ENCODE measurements around the gene CLEC7A.

Gene CLEC7A

DNA sequence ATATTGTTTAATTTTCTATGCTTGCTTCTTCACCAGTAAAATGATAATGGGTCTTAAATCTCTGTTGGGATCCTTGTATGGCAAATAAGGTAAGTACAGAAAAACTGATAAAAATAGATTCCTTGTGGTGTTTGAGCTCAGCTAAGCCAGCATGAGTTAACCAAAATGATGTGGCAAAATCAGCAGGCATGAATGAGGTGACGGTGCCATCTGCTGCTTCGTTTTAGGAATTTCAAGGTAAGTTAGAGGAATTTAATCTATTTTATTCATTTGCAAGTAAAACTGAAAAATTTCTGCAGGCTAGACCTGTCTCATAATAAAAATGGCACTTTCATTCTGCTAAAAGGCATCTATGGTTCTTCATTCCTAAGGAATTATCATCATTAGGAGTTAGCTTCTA lies 10.0 kb upstream of the CLEC7A start:
- Histone ChIP-seq H3K79me2 (ENCODE audit: control insufficient read depth, insufficient read depth, low read length, poor library complexity) (no peaks in the 10 kb centered on the region), H3K9ac (ENCODE audit: low read length) (no peak overlapping the region)

DNA sequence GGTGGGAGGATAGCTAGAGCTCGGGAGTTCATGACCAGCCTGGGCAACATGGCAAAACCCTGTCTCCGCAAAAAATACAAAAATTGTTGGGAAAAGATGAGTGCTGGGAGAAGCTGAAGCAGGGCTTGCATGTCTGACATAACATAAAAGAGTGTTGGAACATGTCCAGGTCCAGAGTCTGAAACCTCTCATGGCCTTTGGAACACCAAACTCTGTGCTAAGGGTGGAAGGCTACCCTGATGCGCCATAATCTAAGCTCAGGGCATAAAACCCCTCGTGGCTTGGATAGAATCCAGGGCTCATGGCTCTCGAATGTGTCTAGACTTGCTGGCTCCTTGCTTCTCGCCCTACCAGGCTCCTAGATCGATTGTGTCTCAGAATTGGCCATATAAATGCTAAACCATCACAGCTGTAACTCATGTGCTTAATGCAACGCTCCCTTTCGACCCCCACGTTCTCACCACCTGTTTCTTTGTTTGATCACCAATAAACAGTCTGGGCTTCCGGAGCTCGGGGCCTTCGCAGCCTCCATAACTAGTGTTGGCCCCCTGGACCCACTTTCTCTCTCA lies 6.7 kb upstream of the CLEC7A start:
- H3K18ac ChIP-seq (ENCODE audit: low read length): no peak overlapping the region
- H3K14ac ChIP-seq (ENCODE audit: low read length): no peak overlapping the region
- H2BK5ac ChIP-seq (ENCODE audit: low read depth, low read length, poor library complexity): no peak overlapping the region
- no peak overlapping the region for H2BK120ac ChIP-seq (ENCODE audit: insufficient read depth, low read length, poor library complexity)
- no peak overlapping the region for H3K23ac ChIP-seq (ENCODE audit: low read length)
- no peak overlapping the region for H4K8ac ChIP-seq (ENCODE audit: low read depth, low read length)
- H3K79me2 ChIP-seq (ENCODE audit: control insufficient read depth, insufficient read depth, low read length, poor library complexity): no peaks in the 10 kb centered on the region
- H2BK12ac ChIP-seq (ENCODE audit: low read length): no peak overlapping the region
- H3K36me3 ChIP-seq (ENCODE audit: control insufficient read depth in 1 of 2, insufficient read depth in 2 of 2, low read length in 2 of 2): peaks cover 0 to 2% of the 10 kb centered on the region in 2 experiments
- H3K4me2 ChIP-seq (ENCODE audit: low read length): no peak overlapping the region
- no peak overlapping the region for H3K4me3 ChIP-seq (ENCODE audit: low read depth, low read length)
- H3K27me3 ChIP-seq (ENCODE audit: insufficient read depth, low read length): no peaks in the 10 kb centered on the region
- no peak overlapping the region for H2AK5ac ChIP-seq (ENCODE audit: low read length)
- WGBS (ENCODE audit: extremely low coverage, insufficient coverage, insufficient read length): no CpG with 5 or more reads among the region's 13 CpGs
- no peak overlapping the region for H3K4ac ChIP-seq (ENCODE audit: low read depth, low read length)
- peaks cover 2% of the 10 kb centered on the region for H3K79me1 ChIP-seq (ENCODE audit: low read length)
- H3K9me3 ChIP-seq (ENCODE audit: insufficient read depth, low read depth, low read length): no peaks in the 10 kb centered on the region
- no peak overlapping the region for H2AFZ ChIP-seq (ENCODE audit: insufficient read depth, low read length, poor library complexity)
- no peaks in the 10 kb centered on the region for H3K4me1 ChIP-seq (ENCODE audit: control insufficient read depth in 1 of 2, insufficient read depth in 2 of 2, low read length in 2 of 2)
- no peak for DNase-seq
- H3K9ac ChIP-seq (ENCODE audit: low read length): no peak overlapping the region
- no peak overlapping the region for H3K27ac ChIP-seq (ENCODE audit: low read depth, low read length)
- no peak overlapping the region for H4K91ac ChIP-seq (ENCODE audit: low read depth, low read length)
- H4K12ac ChIP-seq (ENCODE audit: low read depth, low read length): no peak overlapping the region

More for the DNA sequence above, 10.0 kb upstream of the CLEC7A start:
- Histone ChIP-seq H3K79me1 (ENCODE audit: low read length) (peaks cover 2% of the 10 kb centered on the region), H3K9me3 (ENCODE audit: insufficient read depth, low read depth, low read length) (no peaks in the 10 kb centered on the region), H3K4me3 (ENCODE audit: low read depth, low read length) (no peak overlapping the region), H3K14ac (ENCODE audit: low read length) (no peak overlapping the region), H4K12ac (ENCODE audit: low read depth, low read length) (no peak overlapping the region), H3K27me3 (ENCODE audit: insufficient read depth, low read length) (no peaks in the 10 kb centered on the region), H3K4ac (ENCODE audit: low read depth, low read length) (no peak overlapping the region), H2BK120ac (ENCODE audit: insufficient read depth, low read length, poor library complexity) (no peak overlapping the region), H3K4me1 (ENCODE audit: control insufficient read depth in 1 of 2, insufficient read depth in 2 of 2, low read length in 2 of 2) (no peaks in the 10 kb centered on the region), H4K8ac (ENCODE audit: low read depth, low read length) (no peak overlapping the region), H3K18ac (ENCODE audit: low read length) (no peak overlapping the region), H2BK12ac (ENCODE audit: low read length) (no peak overlapping the region), H3K27ac (ENCODE audit: low read depth, low read length) (no peak overlapping the region), H3K36me3 (ENCODE audit: control insufficient read depth in 1 of 2, insufficient read depth in 2 of 2, low read length in 2 of 2) (no peaks in the 10 kb centered on the region), H2AK5ac (ENCODE audit: low read length) (no peak overlapping the region), H2BK5ac (ENCODE audit: low read depth, low read length, poor library complexity) (no peak overlapping the region), H2AFZ (ENCODE audit: insufficient read depth, low read length, poor library complexity) (no peak overlapping the region), H4K91ac (ENCODE audit: low read depth, low read length) (no peak overlapping the region), H3K23ac (ENCODE audit: low read length) (no peak overlapping the region), H3K4me2 (ENCODE audit: low read length) (no peak overlapping the region)
- peak; percentile 34 to 74 for DNase-seq
- no CpG with 5 or more reads among the region's 2 CpGs for WGBS (ENCODE audit: extremely low coverage, insufficient coverage, insufficient read length)

DNA sequence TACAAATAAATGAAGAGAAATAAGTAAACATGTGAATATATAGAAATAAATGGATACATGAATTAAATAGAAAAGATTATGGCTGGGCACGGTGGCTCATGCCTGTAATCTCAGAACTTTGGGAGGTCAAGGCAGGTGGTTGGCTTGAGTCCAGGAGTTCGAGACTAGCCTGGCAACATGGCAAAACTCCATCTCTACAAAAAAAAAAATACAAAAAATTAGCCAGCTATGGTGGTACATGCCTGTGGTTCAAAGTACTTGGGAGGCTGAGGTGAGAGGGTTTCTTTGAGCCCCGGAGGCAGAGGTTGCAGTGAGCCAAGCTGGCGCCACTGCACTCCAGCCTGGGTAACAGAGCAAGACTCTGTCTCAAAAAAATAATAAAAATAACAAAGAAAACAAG lies 5.1 kb upstream of the CLEC7A start:
- no peaks in the 10 kb centered on the region for H3K9me3 ChIP-seq (ENCODE audit: insufficient read depth, low read depth, low read length)
- H3K27ac ChIP-seq (ENCODE audit: low read depth, low read length): no peak overlapping the region
- no peak overlapping the region for H4K8ac ChIP-seq (ENCODE audit: low read depth, low read length)
- H4K12ac ChIP-seq (ENCODE audit: low read depth, low read length): no peak overlapping the region
- H2BK120ac ChIP-seq (ENCODE audit: insufficient read depth, low read length, poor library complexity): no peak overlapping the region
- no peak overlapping the region for H3K4me2 ChIP-seq (ENCODE audit: low read length)
- no peak overlapping the region for H3K4ac ChIP-seq (ENCODE audit: low read depth, low read length)
- H3K4me1 ChIP-seq (ENCODE audit: control insufficient read depth in 1 of 2, insufficient read depth in 2 of 2, low read length in 2 of 2): no peaks in the 10 kb centered on the region
- H3K79me1 ChIP-seq (ENCODE audit: low read length): peaks cover 2% of the 10 kb centered on the region
- no peak for DNase-seq
- no peak overlapping the region for H4K91ac ChIP-seq (ENCODE audit: low read depth, low read length)
- no peak overlapping the region for H2AK5ac ChIP-seq (ENCODE audit: low read length)
- H3K27me3 ChIP-seq (ENCODE audit: insufficient read depth, low read length): no peaks in the 10 kb centered on the region
- H3K36me3 ChIP-seq (ENCODE audit: control insufficient read depth in 1 of 2, insufficient read depth in 2 of 2, low read length in 2 of 2): peaks cover 0 to 2% of the 10 kb centered on the region in 2 experiments
- no CpG with 5 or more reads among the region's 4 CpGs for WGBS (ENCODE audit: extremely low coverage, insufficient coverage, insufficient read length)
- H3K4me3 ChIP-seq (ENCODE audit: low read depth, low read length): no peak overlapping the region
- H2AFZ ChIP-seq (ENCODE audit: insufficient read depth, low read length, poor library complexity): no peak overlapping the region
- no peak overlapping the region for H3K23ac ChIP-seq (ENCODE audit: low read length)
- H3K14ac ChIP-seq (ENCODE audit: low read length): no peak overlapping the region
- no peak overlapping the region for H3K9ac ChIP-seq (ENCODE audit: low read length)
- H3K79me2 ChIP-seq (ENCODE audit: control insufficient read depth, insufficient read depth, low read length, poor library complexity): no peaks in the 10 kb centered on the region
- no peak overlapping the region for H2BK12ac ChIP-seq (ENCODE audit: low read length)
- H2BK5ac ChIP-seq (ENCODE audit: low read depth, low read length, poor library complexity): no peak overlapping the region
- H3K18ac ChIP-seq (ENCODE audit: low read length): no peak overlapping the region

GRCh38 chr12:10132850-10133370 lies 2.9 kb upstream of the CLEC7A start:
- no peak overlapping the region for H3K23ac ChIP-seq (ENCODE audit: low read length)
- no peak overlapping the region for H3K9ac ChIP-seq (ENCODE audit: low read length)
- H4K12ac ChIP-seq (ENCODE audit: low read depth, low read length): no peak overlapping the region
- no peaks in the 10 kb centered on the region for H3K27me3 ChIP-seq (ENCODE audit: insufficient read depth, low read length)
- H3K4me3 ChIP-seq (ENCODE audit: low read depth, low read length): no peak overlapping the region
- H3K4me1 ChIP-seq (ENCODE audit: control insufficient read depth in 1 of 2, insufficient read depth in 2 of 2, low read length in 2 of 2): no peaks in the 10 kb centered on the region
- H2BK120ac ChIP-seq (ENCODE audit: insufficient read depth, low read length, poor library complexity): no peak overlapping the region
- no peak overlapping the region for H3K18ac ChIP-seq (ENCODE audit: low read length)
- H2AFZ ChIP-seq (ENCODE audit: insufficient read depth, low read length, poor library complexity): no peak overlapping the region
- no peak overlapping the region for H3K4ac ChIP-seq (ENCODE audit: low read depth, low read length)
- H3K27ac ChIP-seq (ENCODE audit: low read depth, low read length): no peak overlapping the region
- H4K8ac ChIP-seq (ENCODE audit: low read depth, low read length): no peak overlapping the region
- no peak for DNase-seq
- H3K9me3 ChIP-seq (ENCODE audit: insufficient read depth, low read depth, low read length): no peaks in the 10 kb centered on the region
- H3K4me2 ChIP-seq (ENCODE audit: low read length): no peak overlapping the region
- H3K79me1 ChIP-seq (ENCODE audit: low read length): peaks cover 2% of the 10 kb centered on the region
- H2AK5ac ChIP-seq (ENCODE audit: low read length): no peak overlapping the region
- H3K36me3 ChIP-seq (ENCODE audit: control insufficient read depth in 1 of 2, insufficient read depth in 2 of 2, low read length in 2 of 2): peaks cover 0 to 2% of the 10 kb centered on the region in 2 experiments
- no peaks in the 10 kb centered on the region for H3K79me2 ChIP-seq (ENCODE audit: control insufficient read depth, insufficient read depth, low read length, poor library complexity)
- no peak overlapping the region for H3K14ac ChIP-seq (ENCODE audit: low read length)
- no CpG with 5 or more reads among the region's 6 CpGs for WGBS (ENCODE audit: extremely low coverage, insufficient coverage, insufficient read length)
- no peak overlapping the region for H4K91ac ChIP-seq (ENCODE audit: low read depth, low read length)
- H2BK5ac ChIP-seq (ENCODE audit: low read depth, low read length, poor library complexity): no peak overlapping the region
- H2BK12ac ChIP-seq (ENCODE audit: low read length): no peak overlapping the region

All from trophoblast cell (in vitro differentiated cells and primary cell).